H4 (cell line): ENCODE results near the gene RASA2. TPM values are rescaled to one million over a fixed set of nuclear protein-coding genes. Genes with fewer than 3 reads are reported as not detected.
"Not testable (repeated sequence)": the region's sequence is repeated elsewhere in the genome, so short reads cannot be mapped to it uniquely, and the experiment has no call there.

Experiments used
- DNase-seq: peaks from one replicate; pipeline ENCODE4 v3.0.0-alpha.2; 2015; ENCODE audit warnings: low spot score
- total RNA-seq: library from RNA; depleted of rRNA; stranded (reverse); fragments of >200 nt; shearing (Covaris generic); gene quantifications from 2 replicates; pipeline ENCODE4 v1.2.3, GENCODE V29; 2014

RASA2 gene
- total RNA-seq, 1 experiment from 2014 or later = 8.1 TPM

DNA sequence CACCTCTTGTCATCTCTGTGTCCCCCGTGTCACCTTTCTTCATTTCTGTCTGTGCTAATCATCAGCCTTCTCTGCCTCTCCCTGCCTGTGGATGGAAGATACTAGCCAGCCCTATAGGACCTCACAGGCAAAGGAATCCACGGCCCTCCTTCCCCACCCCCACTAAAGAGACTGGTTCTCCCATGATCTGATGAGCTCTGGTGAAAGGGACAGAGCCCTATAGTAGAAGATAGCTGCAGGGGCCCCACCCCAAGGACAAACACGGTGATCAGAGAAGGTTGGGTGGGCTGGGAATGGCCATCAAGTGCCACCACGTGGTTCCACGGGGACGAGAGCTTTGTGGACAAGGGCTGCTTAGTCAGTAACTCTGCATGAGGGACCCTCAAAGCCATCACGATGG, 27.8 kb upstream of the RASA2 start:
- DNase-seq = no peak

DNA sequence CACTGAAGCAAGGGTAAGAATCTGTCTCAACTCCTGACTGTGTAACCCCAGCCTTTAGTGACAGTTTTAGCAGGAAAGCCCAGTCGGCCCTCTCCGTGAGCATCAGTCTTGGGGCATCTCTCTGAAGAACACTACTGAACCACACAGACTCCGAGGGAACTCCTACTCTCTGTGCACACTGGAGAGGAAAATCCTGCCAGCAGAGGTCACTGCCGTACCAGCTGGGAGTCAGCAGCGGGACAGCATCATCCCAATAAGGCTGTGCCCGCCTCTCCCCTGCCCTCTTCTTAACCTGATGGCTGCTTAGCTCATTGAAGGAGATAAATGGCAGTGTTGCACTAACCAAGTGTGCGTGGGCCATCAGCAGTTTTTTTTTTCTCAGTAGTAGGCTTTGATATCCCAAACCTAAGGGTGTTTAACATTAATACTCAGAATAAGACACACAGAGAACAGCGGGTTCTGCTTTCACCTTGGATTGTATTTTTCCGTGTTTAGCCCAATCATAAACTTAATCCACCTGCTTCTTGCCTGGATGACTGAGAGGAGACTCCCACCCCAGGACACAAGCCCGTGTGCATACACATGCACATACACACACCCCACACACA, 26.6 kb upstream of the RASA2 start:
- DNase-seq = peak; percentile 84

DNA sequence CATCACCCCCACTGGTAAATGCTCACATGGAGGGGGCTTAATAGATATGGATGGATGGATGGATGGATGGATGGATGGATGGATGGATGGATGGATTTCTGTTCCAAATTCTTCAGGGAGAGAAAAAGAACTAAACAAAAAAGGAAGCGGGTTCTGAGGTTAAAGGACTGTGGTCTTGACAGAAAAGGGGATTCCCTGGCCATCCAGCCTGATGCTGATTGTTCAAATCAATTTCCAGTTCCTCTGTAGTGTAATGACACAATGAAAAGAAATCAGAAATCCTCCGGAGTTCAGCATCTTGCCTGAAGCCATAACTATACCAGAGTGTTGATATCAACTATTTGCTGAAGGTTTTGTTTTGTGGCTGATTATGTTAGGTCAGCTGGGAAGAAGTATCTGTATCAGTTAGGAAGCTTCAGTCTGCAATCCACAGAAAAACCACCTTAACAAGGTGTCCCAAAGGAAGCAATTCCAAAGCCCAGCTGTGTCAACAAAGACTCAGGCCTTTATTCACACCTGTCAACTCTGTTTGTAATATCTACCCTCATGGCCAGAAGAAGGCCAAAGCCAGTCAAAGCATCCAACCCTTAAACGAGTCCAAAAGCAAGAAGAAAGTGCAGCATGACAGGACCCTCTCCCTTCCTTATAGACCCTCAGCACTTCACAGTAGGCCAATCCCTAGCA, 24.5 kb upstream of the RASA2 start:
- no peak for DNase-seq

DNA sequence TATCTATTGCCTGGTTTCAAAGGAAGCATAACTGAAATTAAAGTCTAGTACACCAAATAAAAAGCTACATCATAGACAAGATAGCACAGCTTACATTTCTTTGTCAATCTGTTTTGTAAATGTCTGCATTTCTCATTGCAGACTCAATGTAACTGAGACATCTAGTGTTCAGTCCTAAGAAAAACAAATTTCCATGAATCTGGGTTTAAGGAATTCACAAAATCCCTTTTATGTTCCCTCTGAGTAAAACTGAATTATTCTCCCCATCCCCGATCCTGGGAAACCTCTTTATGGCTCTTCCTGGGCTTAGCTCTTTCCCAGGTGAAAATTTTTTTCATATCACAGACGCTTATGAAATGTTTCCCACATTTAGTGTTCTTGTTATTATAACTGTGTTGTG, 21.6 kb upstream of the RASA2 start:
- DNase-seq = no peak

DNA sequence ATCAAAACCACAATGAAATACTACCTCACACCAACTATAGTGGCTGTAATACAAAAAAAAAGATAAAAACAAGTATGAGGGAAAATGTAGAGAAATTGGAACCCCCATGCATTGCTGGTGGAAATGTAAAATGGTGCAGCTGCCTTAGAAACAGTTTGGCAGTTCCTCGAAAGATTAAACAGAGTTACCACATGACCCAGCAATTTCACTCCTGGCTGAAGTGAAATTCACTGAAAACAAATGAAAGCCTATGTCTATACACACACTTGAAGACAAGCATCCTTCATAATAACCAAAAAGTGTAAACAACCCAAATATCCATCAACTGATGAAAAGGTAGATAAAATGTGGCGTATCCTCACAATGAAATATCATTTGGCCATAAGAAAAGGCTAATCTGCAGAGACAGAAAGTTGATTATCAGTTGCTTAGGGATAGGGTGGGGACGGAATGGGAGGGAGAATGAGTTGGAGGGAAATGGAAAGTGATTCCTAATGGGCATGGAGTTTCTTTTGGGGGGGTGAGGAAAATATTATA, 20.1 kb upstream of the RASA2 start:
- DNase-seq = no peak

- no peak for DNase-seq
These were observed 17.1 kb upstream of the RASA2 start for GRCh38 chr3:141469720-141470119.

DNA sequence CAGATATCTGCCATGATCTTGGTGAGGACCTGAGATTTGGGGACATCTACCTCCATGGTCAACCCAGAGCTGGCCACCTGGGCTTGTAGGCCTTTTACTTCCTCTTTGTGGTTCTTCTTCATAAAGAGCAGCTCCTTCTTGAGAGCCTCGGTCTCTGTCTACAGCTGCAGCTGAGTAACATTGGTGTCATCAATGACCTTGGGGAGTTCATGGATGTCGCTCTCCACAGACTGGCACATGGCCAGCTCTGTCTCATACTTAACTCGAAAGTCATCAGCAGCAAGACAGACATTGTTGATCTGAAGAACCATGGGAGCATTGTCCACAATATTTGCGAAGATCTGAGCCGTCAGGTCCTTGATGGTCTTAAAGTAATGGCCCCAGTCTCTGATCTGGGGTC, 15.7 kb upstream of the RASA2 start:
- no peak for DNase-seq

GRCh38 chr3:141476033-141476432, 10.8 kb upstream of the RASA2 start:
- DNase-seq = no peak

- peak; percentile 72 for DNase-seq
These were observed 9.6 kb upstream of the RASA2 start for GRCh38 chr3:141477224-141477623.

GRCh38 chr3:141478139-141478538, 8.7 kb upstream of the RASA2 start:
- DNase-seq = no peak

GRCh38 chr3:141478840-141479239, 8.0 kb upstream of the RASA2 start:
- DNase-seq = not testable (repeated sequence)

DNA sequence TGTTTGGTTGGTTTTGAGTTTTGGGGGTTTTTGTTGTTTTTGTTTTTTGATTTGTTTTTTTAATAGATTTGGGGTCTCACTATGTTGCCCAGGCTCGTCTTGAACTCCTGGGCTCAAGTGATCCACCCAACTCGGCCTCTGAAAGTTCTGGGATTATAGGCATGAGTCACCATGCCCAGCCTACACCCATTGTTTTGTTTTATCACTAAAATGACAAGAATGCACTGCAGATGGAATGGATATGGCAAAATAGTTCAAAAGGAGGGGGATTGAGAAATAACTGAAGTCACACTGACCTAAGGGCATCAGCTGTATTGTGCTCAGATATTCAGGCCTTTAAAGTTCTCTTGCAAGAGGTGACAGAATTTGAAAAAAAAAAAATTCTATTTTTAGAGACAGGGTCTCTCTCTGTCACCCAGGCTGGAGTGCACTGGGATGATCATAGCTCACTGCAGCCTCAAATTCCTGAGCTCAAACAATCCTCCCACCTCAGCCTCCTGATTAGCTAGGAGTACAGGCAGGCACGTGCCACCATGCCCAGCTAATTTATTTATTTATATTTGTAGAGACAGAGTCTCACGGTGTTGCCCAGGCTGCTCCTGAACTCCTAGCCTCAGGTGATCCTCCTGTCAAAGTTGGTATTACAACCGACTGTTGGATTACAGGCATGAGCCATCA, 4.4 kb upstream of the RASA2 start:
- peak; percentile 67 for DNase-seq

DNA sequence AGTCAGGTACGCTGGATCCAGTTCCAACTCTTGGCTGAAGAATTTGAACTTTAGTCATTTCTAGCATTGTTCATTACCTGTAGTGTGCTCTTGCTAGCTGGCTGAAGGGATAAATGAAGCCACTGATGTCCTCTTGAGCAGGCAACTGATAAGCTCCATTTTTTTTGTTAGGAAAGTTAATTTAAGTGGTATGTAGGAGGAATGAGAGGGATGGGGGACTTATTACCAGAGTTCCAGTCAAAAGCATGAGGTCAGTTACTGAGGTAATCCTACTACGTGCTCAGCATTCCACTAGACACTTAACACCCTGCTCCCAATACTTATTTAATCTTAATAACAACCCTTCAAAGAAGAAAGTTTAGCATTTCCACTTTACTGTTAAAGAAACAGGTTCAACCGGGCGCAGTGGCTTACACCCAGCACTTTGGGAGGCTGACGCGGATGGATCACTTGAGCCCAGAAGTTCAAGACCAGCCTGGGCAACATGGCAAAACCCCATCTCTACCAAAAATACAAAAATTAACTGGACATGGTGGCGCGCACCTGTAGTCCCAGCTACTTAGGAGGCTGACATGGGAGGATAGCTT, 2.0 kb upstream of the RASA2 start:
- no peak for DNase-seq

DNA sequence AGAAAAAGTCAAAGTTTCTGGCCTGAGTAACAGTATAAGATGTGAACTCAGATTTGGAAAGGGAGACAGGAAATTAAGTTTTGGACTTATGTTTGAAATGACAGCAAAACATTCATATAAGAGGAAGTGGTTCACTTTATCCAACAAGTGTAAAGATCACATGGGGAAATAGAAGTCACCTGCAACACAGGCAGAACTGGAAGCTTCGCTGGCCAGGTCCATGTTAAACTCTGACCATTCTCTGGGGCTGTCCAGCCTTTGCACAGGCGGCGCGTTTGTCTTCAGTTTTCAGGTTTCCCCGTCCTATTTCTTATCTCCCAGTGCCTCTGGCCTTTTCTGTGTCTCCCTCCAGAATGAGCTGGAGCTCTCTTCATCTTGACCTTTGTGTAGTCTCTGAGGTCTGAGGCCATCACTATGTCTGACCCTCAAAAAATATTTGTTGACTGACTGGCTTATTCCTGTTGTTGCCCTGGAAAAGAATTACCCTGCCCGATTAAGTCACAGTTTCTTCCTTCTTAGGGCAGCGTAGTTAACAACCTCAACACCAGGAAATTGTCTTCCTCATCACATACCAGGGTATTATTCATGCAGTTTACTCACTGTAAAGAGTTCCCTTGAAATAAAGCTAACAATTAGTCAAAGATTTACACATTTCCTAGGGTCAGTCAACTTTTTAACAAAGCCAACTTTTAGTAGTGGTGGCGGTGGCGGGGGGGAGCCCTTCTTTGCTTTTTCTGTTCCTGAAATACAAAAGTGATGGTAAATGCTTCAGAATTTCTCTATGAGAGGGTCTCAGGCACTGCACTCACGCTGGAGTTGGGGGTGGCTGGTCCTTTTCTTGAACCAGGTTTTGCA, 959 bp upstream of the RASA2 start:
- peak; percentile 79 for DNase-seq

- DNase-seq = peak; percentile 59
These were observed 406 bp upstream of the RASA2 start for GRCh38 chr3:141486496-141486745.

DNA sequence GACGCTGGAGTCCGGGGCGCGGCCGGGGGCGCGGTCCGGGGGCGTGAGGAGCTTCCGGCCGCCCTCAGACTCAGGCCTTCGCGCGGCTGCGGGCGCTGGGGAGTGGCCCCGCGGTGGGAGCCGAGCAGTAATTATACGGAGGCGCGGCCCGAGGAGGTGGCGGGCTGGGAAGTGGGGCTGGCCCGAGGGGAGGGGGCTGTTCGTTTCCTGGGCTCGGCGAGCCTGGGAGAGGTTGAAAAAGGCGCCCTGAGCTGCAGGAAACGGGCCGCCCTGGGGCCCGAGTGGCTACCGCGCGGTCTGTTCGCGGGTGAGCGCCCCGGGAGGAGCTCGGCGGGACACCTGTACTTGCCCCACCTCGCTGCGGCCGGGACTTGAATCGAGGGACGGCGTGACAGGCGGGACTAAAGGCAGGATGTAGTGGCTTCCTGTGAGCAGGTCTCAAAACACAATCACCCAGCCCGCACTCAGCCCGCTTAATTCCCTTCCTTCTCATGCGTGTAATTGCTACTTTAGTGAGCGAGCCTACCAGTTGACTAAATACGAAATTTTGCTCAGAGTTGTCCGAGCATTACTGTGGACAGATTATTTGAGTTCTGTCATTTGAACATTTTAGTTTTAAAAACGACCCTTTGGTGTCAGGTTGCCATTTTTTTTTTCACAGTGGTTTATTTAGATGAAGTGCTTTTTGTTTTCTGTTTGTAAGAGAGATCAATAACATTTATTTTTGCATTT, 860 bp downstream of the RASA2 start:
- peak; percentile 75 for DNase-seq

DNA sequence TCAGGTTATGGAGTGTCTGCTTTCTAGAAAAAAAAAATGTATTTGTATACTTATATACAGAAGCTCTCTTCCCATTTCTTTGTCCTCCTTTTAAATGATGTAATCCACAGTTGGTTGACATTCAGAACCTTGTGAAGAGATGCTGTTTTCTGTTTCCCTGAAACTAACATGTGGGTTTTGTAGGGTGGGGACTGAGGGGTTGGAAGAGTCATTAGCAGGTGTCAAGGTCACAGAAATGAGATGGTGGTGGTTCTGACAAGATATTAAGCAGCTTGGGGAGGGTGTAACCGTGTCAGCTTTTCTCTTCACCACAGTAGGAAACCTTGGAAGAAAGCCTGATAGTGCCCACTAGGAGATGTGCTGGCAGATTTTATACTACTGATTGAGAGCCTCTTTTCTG, 2.4 kb downstream of the RASA2 start:
- DNase-seq = no peak

- no peak for DNase-seq
These were observed 4.3 kb downstream of the RASA2 start for GRCh38 chr3:141491081-141491480.

- DNase-seq = no peak
These were observed 5.1 kb downstream of the RASA2 start for GRCh38 chr3:141491929-141492328.

DNA sequence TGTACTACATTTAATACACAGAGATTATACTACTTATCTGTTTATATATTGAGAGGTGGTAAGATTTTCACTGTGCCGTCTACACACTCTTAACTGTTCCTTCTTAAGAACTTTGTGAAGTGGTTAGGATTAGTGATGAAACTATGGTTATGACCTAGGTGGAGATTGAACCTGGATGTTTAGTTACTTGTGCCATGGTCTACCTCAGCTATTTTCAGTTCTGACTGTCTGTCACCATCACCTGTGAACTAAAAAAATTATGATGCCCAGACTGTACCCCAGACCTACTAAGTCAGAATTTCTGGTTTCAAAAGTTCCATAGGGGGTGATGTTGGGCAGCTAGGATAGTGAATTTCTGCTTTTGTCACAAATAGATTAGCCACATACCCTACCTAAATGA, 6.4 kb downstream of the RASA2 start:
- DNase-seq = no peak

DNA sequence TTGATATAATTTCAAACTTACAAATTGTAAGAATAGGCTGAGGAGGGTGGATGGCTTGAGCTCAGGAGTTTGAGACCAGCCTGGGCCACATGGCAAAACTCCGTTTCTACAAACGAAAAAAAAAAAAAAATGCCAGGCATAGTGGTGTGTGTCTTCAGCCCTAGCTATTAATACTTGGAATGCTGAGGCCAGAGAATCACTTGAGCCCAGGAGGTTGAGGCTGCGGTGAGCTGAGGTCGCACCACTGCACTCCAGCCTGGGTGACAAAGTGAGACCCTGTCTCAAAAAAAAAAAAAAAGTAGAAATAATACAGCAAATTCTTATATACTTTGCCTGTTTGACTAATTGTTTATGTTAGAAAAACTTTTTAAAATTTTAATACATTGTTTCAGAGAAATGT, 10.8 kb downstream of the RASA2 start:
- DNase-seq = not testable (repeated sequence)
